Tibial nerve (tissue), 3 donors: ENCODE measurements around the gene CRB1.

Experiments used
- POLR2A ChIP-seq, 2 donors: fragments of 450-650 bp; IDR thresholded peaks; one replicate each; pipeline ENCODE4 v1.6.1; 2017; ENCODE audit warnings: antibody characterized with exemption in 2 of 2, mild to moderate bottlenecking in 2 of 2, moderate library complexity in 2 of 2
- TF ChIP-seq, protein P1 (sequence below), 5 experiments: fragments of 200-600 bp in 3 of 5; fragments of 450-650 bp in 2 of 5; sonication (generic) in 3 of 5; IDR thresholded peaks; one replicate each; pipeline ENCODE4 v1.5.1; 2016 to 2019; ENCODE audit warnings: antibody characterized with exemption in 5 of 5, mild to moderate bottlenecking in 3 of 5, moderate library complexity in 2 of 5

DNA sequence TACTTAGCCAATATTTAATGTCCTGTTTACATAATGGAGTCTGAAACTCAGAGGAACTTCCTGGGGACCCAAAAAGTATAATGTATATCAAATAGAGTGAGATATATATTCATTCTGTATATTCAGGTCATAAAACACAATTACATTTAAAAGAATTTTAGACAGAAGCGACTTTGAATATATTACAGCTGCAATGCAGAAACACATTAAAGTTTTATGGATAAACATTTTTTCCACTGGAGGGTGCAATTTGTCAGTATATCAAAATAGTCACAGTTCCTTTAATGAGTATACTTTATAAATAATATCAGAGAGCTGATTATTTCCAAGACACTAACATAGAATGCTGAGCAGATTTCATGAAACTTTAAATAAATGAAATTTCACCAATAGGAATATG lies 43.9 kb upstream of the CRB1 start:
- TF ChIP-seq, protein P1, sequence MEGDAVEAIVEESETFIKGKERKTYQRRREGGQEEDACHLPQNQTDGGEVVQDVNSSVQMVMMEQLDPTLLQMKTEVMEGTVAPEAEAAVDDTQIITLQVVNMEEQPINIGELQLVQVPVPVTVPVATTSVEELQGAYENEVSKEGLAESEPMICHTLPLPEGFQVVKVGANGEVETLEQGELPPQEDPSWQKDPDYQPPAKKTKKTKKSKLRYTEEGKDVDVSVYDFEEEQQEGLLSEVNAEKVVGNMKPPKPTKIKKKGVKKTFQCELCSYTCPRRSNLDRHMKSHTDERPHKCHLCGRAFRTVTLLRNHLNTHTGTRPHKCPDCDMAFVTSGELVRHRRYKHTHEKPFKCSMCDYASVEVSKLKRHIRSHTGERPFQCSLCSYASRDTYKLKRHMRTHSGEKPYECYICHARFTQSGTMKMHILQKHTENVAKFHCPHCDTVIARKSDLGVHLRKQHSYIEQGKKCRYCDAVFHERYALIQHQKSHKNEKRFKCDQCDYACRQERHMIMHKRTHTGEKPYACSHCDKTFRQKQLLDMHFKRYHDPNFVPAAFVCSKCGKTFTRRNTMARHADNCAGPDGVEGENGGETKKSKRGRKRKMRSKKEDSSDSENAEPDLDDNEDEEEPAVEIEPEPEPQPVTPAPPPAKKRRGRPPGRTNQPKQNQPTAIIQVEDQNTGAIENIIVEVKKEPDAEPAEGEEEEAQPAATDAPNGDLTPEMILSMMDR (IDR thresholded peaks at IDR 0.05): peak in 2 of 5 experiments; percentile 7 to 21
- no peak for TF ChIP-seq POLR2A (IDR thresholded peaks at IDR 0.05)
